Nephron (organoid): Measurements from ENCODE around the gene HOPX.
"Not testable (repeated sequence)": the region's sequence is repeated elsewhere in the genome, so short reads cannot be mapped to it uniquely, and the experiment has no call there.

Source experiments
- H3K27ac Mint-ChIP-seq, 3 experiments: 2 replicates each; pipeline ENCODE4 v1.8.0; 2020; ENCODE audit warnings: mixed read lengths in 3 of 3, mild to moderate bottlenecking in 2 of 3, moderate library complexity in 1 of 3
- H3K27me3 Mint-ChIP-seq: 2 replicates; pipeline ENCODE4 v1.8.0; 2021; ENCODE audit warnings: low read depth, mild to moderate bottlenecking, moderate library complexity, mixed read lengths
- H3K36me3 Mint-ChIP-seq: 2 replicates; pipeline ENCODE4 v1.8.0; 2020; ENCODE audit warnings: low read depth, mixed read lengths
- H3K4me1 Mint-ChIP-seq: 2 replicates; pipeline ENCODE4 v1.8.0; 2020; ENCODE audit warnings: mixed read lengths
- H3K4me3 Mint-ChIP-seq, 3 experiments: 2 replicates each; pipeline ENCODE4 v1.8.0; 2020; ENCODE audit warnings: mild to moderate bottlenecking in 3 of 3, mixed read lengths in 3 of 3, moderate library complexity in 2 of 3
- H3K9me3 Mint-ChIP-seq: 2 replicates; pipeline ENCODE4 v1.8.0; 2020; ENCODE audit warnings: mixed read lengths
- CTCF ChIP-seq, 3 experiments: fragments of 200-600 bp; sonication (generic); IDR thresholded peaks; one replicate each; pipeline ENCODE4 v1.5.0; 2021; ENCODE audit warnings: antibody characterized with exemption in 3 of 3; ENCODE audit not compliant: unreplicated experiment in 3 of 3

The HOPX gene

GRCh38 chr4:56607926-56608325 is 73.2 kb downstream of the HOPX start:
- no peaks in the 10 kb centered on the region for H3K36me3 Mint-ChIP-seq
- H3K4me1 Mint-ChIP-seq: no peaks in the 10 kb centered on the region
- peaks cover 27% of the 10 kb centered on the region for H3K27me3 Mint-ChIP-seq
- H3K9me3 Mint-ChIP-seq: no peaks in the 10 kb centered on the region
- no peak for TF ChIP-seq CTCF (IDR thresholded peaks at IDR 0.05; ENCODE audit: unreplicated experiment in 3 of 3)
- no peak overlapping the region for H3K4me3 Mint-ChIP-seq
- no peak overlapping the region for H3K27ac Mint-ChIP-seq

- H3K27ac Mint-ChIP-seq: no peak overlapping the region
- no peaks in the 10 kb centered on the region for H3K9me3 Mint-ChIP-seq
- peaks cover 16% of the 10 kb centered on the region for H3K27me3 Mint-ChIP-seq
- no peaks in the 10 kb centered on the region for H3K36me3 Mint-ChIP-seq
- no peak overlapping the region for H3K4me3 Mint-ChIP-seq
- no peaks in the 10 kb centered on the region for H3K4me1 Mint-ChIP-seq
- TF ChIP-seq CTCF (IDR thresholded peaks at IDR 0.05; ENCODE audit: unreplicated experiment in 3 of 3): no peak
Observed at GRCh38 chr4:56606385-56606784, 74.7 kb downstream of the HOPX start.

- H3K36me3 Mint-ChIP-seq, H3K4me3 Mint-ChIP-seq, H3K9me3 Mint-ChIP-seq, H3K27ac Mint-ChIP-seq, H3K4me1 Mint-ChIP-seq: not testable (repeated sequence)
- H3K27me3 Mint-ChIP-seq: peaks cover 16% of the 10 kb centered on the region
Observed at GRCh38 chr4:56605464-56605863, 75.6 kb downstream of the HOPX start.

GRCh38 chr4:56603297-56603696 is 77.8 kb downstream of the HOPX start:
- H3K9me3 Mint-ChIP-seq: no peaks in the 10 kb centered on the region
- H3K27me3 Mint-ChIP-seq: peaks cover 16% of the 10 kb centered on the region
- H3K36me3 Mint-ChIP-seq: no peaks in the 10 kb centered on the region
- H3K4me1 Mint-ChIP-seq: no peaks in the 10 kb centered on the region
- no peak overlapping the region for H3K27ac Mint-ChIP-seq
- no peak for TF ChIP-seq CTCF (IDR thresholded peaks at IDR 0.05; ENCODE audit: unreplicated experiment in 3 of 3)
- no peak overlapping the region for H3K4me3 Mint-ChIP-seq
